Activated CD4-positive, alpha-beta memory T cell treated with anti-CD3 and anti-CD28 coated beads, Interleukin-2, amount 10 ng/mL, durations not matched to agents 7 days and 5 days (primary cell): ENCODE data around the gene SUN3. TPM values are rescaled to one million over a fixed set of nuclear protein-coding genes. Genes with fewer than 3 reads are reported as not detected.
"Not testable (repeated sequence)": the region's sequence is repeated elsewhere in the genome, so short reads cannot be mapped to it uniquely, and the experiment has no call there.

Experiments
- CTCF ChIA-PET: fragments of 350-600 bp; sonication (Branson Sonifier 250); formaldehyde crosslinking; loops from one replicate; lab custom pipeline; 2021; ENCODE audit warnings: antibody characterized with exemption, inconsistent platforms; lab: Charles Lee
- POLR2A ChIA-PET: fragments of 350-600 bp; sonication (Branson Sonifier 250); formaldehyde crosslinking; loops from one replicate; lab custom pipeline; 2021; ENCODE audit warnings: antibody characterized with exemption; lab: Charles Lee
- DNase-seq: peaks from one replicate; pipeline ENCODE4 v3.0.0-alpha.2; 2020
- H3K27ac Mint-ChIP-seq: one replicate; pipeline ENCODE4 v1.8.0; 2021; ENCODE audit warnings: mild to moderate bottlenecking, mixed read lengths
- H3K27me3 Mint-ChIP-seq: one replicate; pipeline ENCODE4 v1.8.0; 2021; ENCODE audit warnings: mixed read lengths
- H3K36me3 Mint-ChIP-seq: one replicate; pipeline ENCODE4 v1.8.0; 2021; ENCODE audit warnings: low read depth, mixed read lengths
- H3K4me1 Mint-ChIP-seq: one replicate; pipeline ENCODE4 v1.8.0; 2021; ENCODE audit warnings: mixed read lengths
- H3K4me3 Mint-ChIP-seq: one replicate; pipeline ENCODE4 v1.8.0; 2021; ENCODE audit warnings: mild to moderate bottlenecking, mixed read lengths
- H3K9me3 Mint-ChIP-seq: one replicate; pipeline ENCODE4 v1.8.0; 2021; ENCODE audit warnings: mixed read lengths
- total RNA-seq, 2 experiments: library from RNA; stranded (reverse); gene quantifications; one replicate each; pipeline ENCODE4 v1.2.3, GENCODE V29; 2021

SUN3 gene
- total RNA-seq, 2 experiments from 2014 or later: not detected

GRCh38 chr7:47949703-47950102, 79.2 kb downstream of the SUN3 start:
- no peaks in the 10 kb centered on the region for H3K9me3 Mint-ChIP-seq

DNA sequence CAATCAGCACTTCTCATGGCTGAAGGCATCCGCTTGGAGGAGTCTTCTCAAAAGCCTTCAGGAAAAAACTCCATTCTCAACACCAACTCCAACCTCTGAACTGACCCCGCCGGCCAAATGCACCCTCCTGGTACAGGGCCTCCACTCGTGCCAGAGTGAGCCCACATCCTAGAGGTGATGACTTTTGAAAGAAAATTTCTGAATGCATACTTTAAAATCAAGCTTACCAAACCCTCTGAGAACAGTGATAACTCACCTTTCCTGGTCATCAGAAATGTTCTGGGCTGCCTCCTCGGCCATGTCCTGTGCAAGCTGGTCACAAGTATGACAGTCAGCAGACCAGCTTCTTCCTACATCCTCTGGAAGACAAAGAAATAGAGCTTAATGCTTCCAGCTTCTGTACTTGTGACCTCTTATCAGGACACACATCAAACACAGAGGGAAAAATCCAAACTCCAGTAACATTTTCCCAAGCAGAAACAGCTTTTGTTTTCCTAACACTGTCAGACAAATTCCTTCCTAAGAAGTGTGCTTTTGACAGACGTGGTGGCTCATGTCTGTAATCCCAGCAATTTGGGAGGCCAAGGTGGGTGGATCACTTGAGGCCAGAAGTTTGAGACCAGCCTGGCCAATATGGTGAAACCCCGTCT, 80.6 kb downstream of the SUN3 start, which contains the start of gene PKD1L1:
PKD1L1 (minus strand) TSS at position 326 of the 650 bp plus-strand sequence; CDS start at position 300, 26 bp downstream.
- no peaks in the 10 kb centered on the region for H3K9me3 Mint-ChIP-seq

More at GRCh38 chr7:47949703-47950102, 79.2 kb downstream of the SUN3 start:
- CTCF ChIA-PET: no interaction called here
- Mint-ChIP-seq H3K4me3 (no peak overlapping the region), H3K27ac (no peak overlapping the region), H3K4me1 (peaks cover 12% of the 10 kb centered on the region), H3K27me3 (no peaks in the 10 kb centered on the region), H3K36me3 (peaks cover 4% of the 10 kb centered on the region)
- POLR2A ChIA-PET: no interaction called here
- DNase-seq: no peak

GRCh38 chr7:47947355-47947749, 81.6 kb downstream of the SUN3 start:
- no peaks in the 10 kb centered on the region for H3K36me3 Mint-ChIP-seq
- H3K4me1 Mint-ChIP-seq: peaks cover 8% of the 10 kb centered on the region
- H3K27ac Mint-ChIP-seq: no peak overlapping the region
- DNase-seq: no peak
- POLR2A ChIA-PET: no interaction called here
- peaks cover 2% of the 10 kb centered on the region for H3K27me3 Mint-ChIP-seq
- H3K4me3 Mint-ChIP-seq: no peak overlapping the region
- CTCF ChIA-PET: interaction anchor here (1.0 to 2.2 kb wide), 3 partner anchors 19 to 36 kb away, joined by 3 to 6 read pairs (median 4); no protein-coding TSS in a partner anchor
- no peaks in the 10 kb centered on the region for H3K9me3 Mint-ChIP-seq

More for the DNA sequence above, 80.6 kb downstream of the SUN3 start, which contains the start of gene PKD1L1:
- H3K27me3 Mint-ChIP-seq: peaks cover 2% of the 10 kb centered on the region
- no peak within 1 kb of the TSS for H3K27ac Mint-ChIP-seq
- ChIA-PET POLR2A (no interaction called here), CTCF (interaction anchor here (0.9 to 2.2 kb wide), 4 partner anchors 21 to 207 kb away, joined by 3 to 6 read pairs (median 3); no protein-coding TSS in a partner anchor)
- peaks cover 8% of the 10 kb centered on the region for H3K4me1 Mint-ChIP-seq
- H3K36me3 Mint-ChIP-seq: no peaks in the 10 kb centered on the region
- H3K4me3 Mint-ChIP-seq: no peak within 1 kb of the TSS
- DNase-seq: no peak

DNA sequence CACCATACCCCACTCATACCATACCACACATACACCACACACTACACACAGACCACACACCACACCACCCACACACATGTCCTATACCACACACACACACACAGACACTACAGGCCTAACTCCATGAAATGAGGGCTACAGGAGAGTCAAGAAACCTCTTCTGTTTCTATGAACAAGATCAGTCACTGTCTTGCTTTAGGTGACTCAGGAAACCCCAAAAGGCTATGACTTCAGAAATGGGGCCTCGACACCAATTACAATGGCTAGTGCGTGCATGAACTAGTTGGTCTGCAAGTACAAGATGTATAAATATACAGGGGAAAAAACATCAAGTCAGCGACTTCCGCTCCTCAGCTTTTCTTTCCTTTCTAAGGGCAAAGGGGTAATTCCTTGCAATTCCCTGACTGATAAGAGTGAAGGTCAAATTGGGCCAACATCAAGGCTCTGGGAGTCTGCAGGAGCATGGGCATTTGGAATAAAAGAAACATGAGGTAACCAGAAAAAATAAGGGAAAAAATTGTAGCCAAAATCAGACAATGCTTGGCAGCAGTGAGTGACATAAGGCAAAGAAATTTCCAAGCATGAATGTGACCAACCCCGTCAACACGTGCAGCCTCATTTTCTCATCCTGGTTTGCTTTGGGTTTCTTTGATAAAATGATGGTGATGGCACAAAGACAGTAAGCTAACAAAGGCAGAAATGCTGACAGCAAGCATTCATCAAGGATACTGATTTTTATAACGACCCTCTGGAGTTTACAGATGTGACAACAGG, 82.1 kb downstream of the SUN3 start:
- H3K27me3 Mint-ChIP-seq: peaks cover 2% of the 10 kb centered on the region
- no peak overlapping the region for H3K4me3 Mint-ChIP-seq
- ChIA-PET POLR2A (no interaction called here), CTCF (interaction anchor here (1.0 to 3.2 kb wide), 4 partner anchors 20 to 196 kb away, joined by 3 to 8 read pairs (median 5); no protein-coding TSS in a partner anchor)
- H3K4me1 Mint-ChIP-seq: peaks cover 6% of the 10 kb centered on the region
- H3K9me3 Mint-ChIP-seq: no peaks in the 10 kb centered on the region
- H3K27ac Mint-ChIP-seq: peak overlapping the region; percentile 0
- no peaks in the 10 kb centered on the region for H3K36me3 Mint-ChIP-seq
- no peak for DNase-seq

DNA sequence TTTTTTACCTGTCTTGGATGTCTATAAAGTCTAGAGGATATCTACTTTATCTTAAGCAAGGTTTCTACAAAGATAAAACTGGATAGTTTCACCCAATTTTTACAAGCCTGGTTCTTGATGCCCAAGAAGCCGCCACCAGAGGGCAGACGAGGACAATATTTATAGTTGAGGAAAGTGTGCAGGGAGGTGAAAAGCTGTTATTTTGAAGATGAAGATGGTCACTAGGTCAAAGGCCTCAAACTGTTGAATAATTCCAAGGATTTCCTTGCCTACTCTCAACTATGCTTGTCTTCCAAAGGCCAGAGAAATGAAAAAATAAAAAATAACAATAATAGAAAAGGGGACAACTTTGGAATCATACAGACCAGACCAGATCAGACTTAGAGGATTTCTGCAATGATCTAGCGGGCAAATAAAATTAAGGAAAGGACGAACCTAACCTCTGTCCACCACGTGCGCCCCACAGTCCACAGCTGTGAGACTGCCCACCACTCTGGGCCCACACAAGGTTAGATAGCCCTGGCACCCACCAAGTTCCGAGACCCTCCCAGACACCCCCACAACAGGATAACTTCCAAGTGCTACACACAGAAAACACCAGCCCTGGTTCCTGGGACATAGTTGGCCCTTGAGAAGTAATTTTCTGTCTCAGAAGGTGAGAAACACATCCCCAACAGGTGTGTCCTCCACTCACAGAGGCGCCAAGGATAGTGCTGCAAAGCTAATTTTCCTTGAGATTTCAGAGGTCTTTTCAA, 83.5 kb downstream of the SUN3 start:
- ChIA-PET POLR2A (interaction anchor here (0.9 to 2.4 kb wide), 4 partner anchors 12 to 210 kb away, joined by 3 to 11 read pairs (median 6); no protein-coding TSS in a partner anchor), CTCF (interaction anchor here (0.8 to 3.5 kb wide), 19 partner anchors 11 to 355 kb away, joined by 3 to 50 read pairs (median 6); no protein-coding TSS in a partner anchor)
- H3K27ac Mint-ChIP-seq: no peak overlapping the region
- no peaks in the 10 kb centered on the region for H3K36me3 Mint-ChIP-seq
- peaks cover 5% of the 10 kb centered on the region for H3K4me1 Mint-ChIP-seq
- no peaks in the 10 kb centered on the region for H3K9me3 Mint-ChIP-seq
- H3K27me3 Mint-ChIP-seq: peaks cover 2% of the 10 kb centered on the region
- H3K4me3 Mint-ChIP-seq: no peak overlapping the region
- peak; percentile 80 for DNase-seq

- Mint-ChIP-seq H3K9me3 (no peaks in the 10 kb centered on the region), H3K27me3 (peaks cover 2% of the 10 kb centered on the region), H3K4me3 (no peak overlapping the region), H3K4me1 (peaks cover 6% of the 10 kb centered on the region), H3K36me3 (no peaks in the 10 kb centered on the region), H3K27ac (no peak overlapping the region)
- POLR2A ChIA-PET: interaction anchor here (0.9 to 2.4 kb wide), 4 partner anchors 11 to 210 kb away, joined by 3 to 11 read pairs (median 6); no protein-coding TSS in a partner anchor
- no peak for DNase-seq
- CTCF ChIA-PET: interaction anchor here (0.6 to 3.5 kb wide), 22 partner anchors 10 to 356 kb away, joined by 3 to 50 read pairs (median 4); no protein-coding TSS in a partner anchor
Measured at GRCh38 chr7:47944536-47945260, 84.2 kb downstream of the SUN3 start.

- DNase-seq: no peak
- Mint-ChIP-seq H3K27me3 (peaks cover 2% of the 10 kb centered on the region), H3K9me3 (no peaks in the 10 kb centered on the region), H3K4me1 (peaks cover 9% of the 10 kb centered on the region), H3K36me3 (no peaks in the 10 kb centered on the region), H3K4me3 (no peak overlapping the region), H3K27ac (no peak overlapping the region)
- POLR2A ChIA-PET: interaction anchor here (1.7 to 2.4 kb wide), 2 partner anchors 166 to 211 kb away, joined by 10 to 11 read pairs; no protein-coding TSS in a partner anchor
- CTCF ChIA-PET: interaction anchor here (0.9 to 3.5 kb wide), 11 partner anchors 9 to 356 kb away, joined by 3 to 50 read pairs (median 12); no protein-coding TSS in a partner anchor
Measured at GRCh38 chr7:47943676-47944474, 85.0 kb downstream of the SUN3 start.

DNA sequence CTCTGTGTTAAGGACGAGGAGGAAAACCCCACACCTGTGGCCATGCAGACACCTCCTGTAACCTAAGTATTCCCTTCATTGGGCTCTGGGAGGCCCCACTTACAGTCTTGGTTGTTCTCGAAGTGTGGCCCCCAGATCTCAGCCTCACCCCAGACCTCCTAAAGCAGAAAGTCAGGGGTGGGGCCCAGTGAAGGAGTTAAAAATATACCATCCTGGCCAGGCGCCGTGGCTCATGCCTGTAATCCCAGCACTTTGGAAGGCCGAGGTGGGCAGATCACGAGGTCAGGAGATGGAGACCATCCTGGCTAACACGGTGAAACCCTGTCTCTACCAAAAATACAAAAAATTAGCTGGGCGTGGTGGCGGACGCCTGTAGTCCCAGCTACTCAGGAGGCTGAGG, 86.3 kb downstream of the SUN3 start:
- H3K27ac Mint-ChIP-seq, H3K9me3 Mint-ChIP-seq, H3K36me3 Mint-ChIP-seq, DNase-seq, POLR2A ChIA-PET, H3K4me3 Mint-ChIP-seq, H3K27me3 Mint-ChIP-seq: not testable (repeated sequence)
- CTCF ChIA-PET: interaction anchor here (3.5 kb wide), 2 partner anchors 20 to 212 kb away, joined by 14 to 50 read pairs; no protein-coding TSS in a partner anchor
- peaks cover 21% of the 10 kb centered on the region for H3K4me1 Mint-ChIP-seq

GRCh38 chr7:47942132-47942531, 86.8 kb downstream of the SUN3 start:
- CTCF ChIA-PET: no interaction called here
- H3K36me3 Mint-ChIP-seq: no peaks in the 10 kb centered on the region
- peaks cover 2% of the 10 kb centered on the region for H3K27me3 Mint-ChIP-seq
- H3K4me3 Mint-ChIP-seq: no peak overlapping the region
- H3K9me3 Mint-ChIP-seq: no peaks in the 10 kb centered on the region
- POLR2A ChIA-PET: no interaction called here
- H3K27ac Mint-ChIP-seq: no peak overlapping the region
- DNase-seq: no peak
- peaks cover 26% of the 10 kb centered on the region for H3K4me1 Mint-ChIP-seq

GRCh38 chr7:47941136-47941844, 87.6 kb downstream of the SUN3 start:
- no peak overlapping the region for H3K27ac Mint-ChIP-seq
- no peaks in the 10 kb centered on the region for H3K36me3 Mint-ChIP-seq
- H3K9me3 Mint-ChIP-seq: no peaks in the 10 kb centered on the region
- no peak for DNase-seq
- CTCF ChIA-PET: interaction anchor here (1.4 kb wide), 1 partner anchor 214 kb away, joined by 3 read pairs; no protein-coding TSS in a partner anchor
- no peak overlapping the region for H3K4me3 Mint-ChIP-seq
- H3K27me3 Mint-ChIP-seq: peaks cover 2% of the 10 kb centered on the region
- POLR2A ChIA-PET: no interaction called here
- peaks cover 31% of the 10 kb centered on the region for H3K4me1 Mint-ChIP-seq
